GM18519 (cell line): ENCODE results near the gene FOXS1.

Source experiments
- ATAC-seq: cut with Tn5 transposase; IDR thresholded peaks from one replicate; pipeline ENCODE4 v1.9.1; 2021; ENCODE audit warnings: mild to moderate bottlenecking, moderate library complexity; ENCODE audit not compliant: unreplicated experiment, low FRiP score

FOXS1 gene

DNA sequence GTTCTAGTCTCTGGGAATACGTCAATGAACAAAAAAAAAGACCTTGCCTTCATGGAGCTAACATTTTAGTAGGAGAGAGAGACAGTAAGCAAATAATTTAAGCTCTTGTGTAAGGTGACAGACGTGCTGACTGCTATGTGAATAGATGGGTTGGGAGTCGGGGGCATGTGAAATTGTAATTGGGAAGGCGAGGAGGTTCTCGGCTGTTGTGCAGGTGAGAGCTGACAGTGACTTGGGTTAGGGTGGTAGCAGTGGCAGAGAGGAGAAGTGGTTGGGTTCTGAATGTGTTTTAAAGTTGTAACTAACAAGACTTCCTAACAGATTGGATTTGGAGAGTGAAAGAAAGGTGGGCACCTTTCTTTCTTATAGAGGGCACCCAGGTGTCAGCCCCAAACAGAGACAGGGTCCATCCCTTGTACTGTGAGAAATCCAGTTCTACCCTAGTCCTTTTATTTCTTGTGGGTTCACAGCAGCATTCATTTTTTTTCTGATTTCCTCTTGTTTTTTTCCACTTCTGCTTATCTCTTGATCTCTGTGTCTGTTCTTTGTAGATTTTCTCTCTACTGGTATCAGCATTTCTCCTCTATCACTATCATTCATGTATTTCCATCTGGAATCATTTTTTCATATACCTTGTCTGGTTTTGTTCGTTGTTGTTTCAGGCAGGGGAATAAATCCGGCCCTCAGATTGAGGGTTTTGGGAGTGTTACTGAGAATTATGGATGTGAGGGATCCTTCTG is 41.7 kb downstream of the FOXS1 start:
- no peak for ATAC-seq

DNA sequence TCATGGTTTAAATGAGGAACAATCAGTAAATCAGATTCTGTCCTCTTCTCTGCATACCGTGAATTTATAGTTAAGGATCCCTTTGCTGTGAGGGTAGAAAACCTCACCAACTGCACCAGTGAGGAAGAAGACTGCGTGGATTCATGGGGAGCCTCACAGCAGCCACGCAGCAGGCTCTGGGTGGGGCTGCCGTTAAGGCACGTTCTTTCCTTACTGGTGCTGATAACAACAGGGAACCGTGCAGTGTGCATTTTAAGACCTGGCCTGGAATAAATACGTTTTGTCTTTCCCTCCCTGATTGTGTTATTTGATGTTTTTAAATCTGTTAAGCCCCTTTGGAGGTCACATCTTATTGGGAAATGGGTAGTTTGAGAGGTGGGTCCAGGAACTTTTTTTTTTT is 43.9 kb downstream of the FOXS1 start:
- ATAC-seq: no peak

DNA sequence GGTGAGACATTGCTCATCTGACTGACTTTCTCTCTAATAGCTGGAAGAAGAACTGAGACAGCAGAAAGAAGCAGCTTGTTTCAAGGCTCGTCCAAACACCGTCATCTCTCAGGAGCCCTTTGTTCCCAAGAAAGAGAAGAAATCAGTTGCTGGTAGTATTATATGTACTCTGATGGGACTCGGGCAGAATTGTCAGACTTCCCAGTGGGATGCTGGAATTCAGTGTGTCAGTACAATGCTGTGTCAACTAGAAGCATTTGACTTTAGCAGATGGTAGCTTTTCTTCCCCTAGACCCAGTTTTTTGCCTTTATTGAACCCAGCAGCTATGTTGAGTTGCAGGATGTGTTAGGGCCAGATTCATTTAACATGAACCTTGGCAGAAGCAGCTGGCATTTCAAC is 48.0 kb downstream of the FOXS1 start:
- no peak for ATAC-seq
